GM06990 (cell line): ENCODE data around the gene GGTLC2.

Source experiments
- DNase-seq: peaks from one replicate; pipeline ENCODE4 v3.0.0-alpha.2; 2011; ENCODE audit not compliant: insufficient read length; ENCODE audit errors: extremely low read depth
- H3K27me3 ChIP-seq: replicated peaks from 2 replicates; pipeline ENCODE4 v1.6.0; 2011; ENCODE audit warnings: low read length; ENCODE audit not compliant: control insufficient read depth, insufficient read depth
- H3K36me3 ChIP-seq: 2 replicates; pipeline ENCODE4 v1.5.1; 2011; ENCODE audit warnings: low read length; ENCODE audit not compliant: control insufficient read depth, insufficient read depth
- H3K4me3 ChIP-seq: replicated peaks from 2 replicates; pipeline ENCODE4 v1.5.1; 2011; ENCODE audit warnings: low read depth, mild to moderate bottlenecking, control low read depth, low read length
- CTCF ChIP-seq: IDR thresholded peaks from 2 replicates; pipeline ENCODE4 v1.5.1; 2011; ENCODE audit warnings: low read length, control low read depth, mild to moderate bottlenecking, inconsistent platforms; ENCODE audit not compliant: insufficient read depth, poor library complexity, severe bottlenecking

GGTLC2 gene

GRCh38 chr22:22693531-22693884 lies 49.1 kb downstream of the GGTLC2 start:
- TF ChIP-seq CTCF = no peak
- DNase-seq = no peak
- Histone ChIP-seq H3K4me3 (no peak overlapping the region), H3K27me3 (no peaks in the 10 kb centered on the region), H3K36me3 (no peaks in the 10 kb centered on the region)

GRCh38 chr22:22694106-22694505 lies 49.7 kb downstream of the GGTLC2 start:
- no peak for TF ChIP-seq CTCF
- no peaks in the 10 kb centered on the region for H3K36me3 ChIP-seq
- no peaks in the 10 kb centered on the region for H3K27me3 ChIP-seq
- DNase-seq = no peak
- H3K4me3 ChIP-seq = no peak overlapping the region

GRCh38 chr22:22696104-22696503 lies 51.7 kb downstream of the GGTLC2 start:
- no peaks in the 10 kb centered on the region for H3K36me3 ChIP-seq
- H3K4me3 ChIP-seq = no peak overlapping the region
- no peaks in the 10 kb centered on the region for H3K27me3 ChIP-seq
- no peak for TF ChIP-seq CTCF
- no peak for DNase-seq
